ENCODE measurements around the gene NAPG.
A peak's percentile ranks its signal among the peaks of the same experiment; 100 is the strongest.
"Not testable (repeated sequence)": the region's sequence is repeated elsewhere in the genome, so short reads cannot be mapped to it uniquely, and the experiment has no call there.

The NAPG gene

GRCh38 chr18:10514601-10515000 is 11.2 kb upstream of the NAPG start:
- peak; percentile 46 for DNase-seq

- no peak for DNase-seq
Measured at GRCh38 chr18:10515456-10515855, 10.4 kb upstream of the NAPG start.

- DNase-seq: no peak
Measured at GRCh38 chr18:10516078-10516477, 9.7 kb upstream of the NAPG start.

GRCh38 chr18:10518595-10519255 is 7.1 kb upstream of the NAPG start:
- peak; percentile 63 for DNase-seq

- peak; percentile 77 for DNase-seq
Measured at GRCh38 chr18:10519366-10519765, 6.5 kb upstream of the NAPG start.

GRCh38 chr18:10519999-10520935 is 5.6 kb upstream of the NAPG start:
- DNase-seq: peak; percentile 95

GRCh38 chr18:10521566-10521965 is 4.3 kb upstream of the NAPG start:
- DNase-seq: no peak

- DNase-seq: peak; percentile 37
Measured at GRCh38 chr18:10522574-10522973, 3.3 kb upstream of the NAPG start.

- no peak for DNase-seq
Measured at GRCh38 chr18:10523544-10523943, 2.3 kb upstream of the NAPG start.

GRCh38 chr18:10524507-10525370 is 1.1 kb upstream of the NAPG start:
- DNase-seq: peak; percentile 58

GRCh38 chr18:10525371-10525691 is 496 bp upstream of the NAPG start:
- no peak for DNase-seq

- no peak for DNase-seq
Measured at GRCh38 chr18:10526561-10526949, 728 bp downstream of the NAPG start.

GRCh38 chr18:10528439-10528838 is 2.6 kb downstream of the NAPG start:
- no peak for DNase-seq

GRCh38 chr18:10530002-10530401 is 4.2 kb downstream of the NAPG start:
- no peak for DNase-seq

GRCh38 chr18:10530852-10531251 is 5.0 kb downstream of the NAPG start:
- DNase-seq: no peak

GRCh38 chr18:10533111-10533510 is 7.3 kb downstream of the NAPG start:
- DNase-seq: no peak

- peak; percentile 45 for DNase-seq
Measured at GRCh38 chr18:10536280-10536679, 10.5 kb downstream of the NAPG start.

- no peak for DNase-seq
Measured at GRCh38 chr18:10537765-10538164, 11.9 kb downstream of the NAPG start.

- DNase-seq: not testable (repeated sequence)
Measured at GRCh38 chr18:10539124-10539523, 13.3 kb downstream of the NAPG start.

- DNase-seq: no peak
Measured at GRCh38 chr18:10543277-10543676, 17.4 kb downstream of the NAPG start.

- DNase-seq: no peak
Measured at GRCh38 chr18:10544093-10544748, 18.4 kb downstream of the NAPG start.

- DNase-seq: no peak
Measured at GRCh38 chr18:10546557-10547300, 20.9 kb downstream of the NAPG start.
